CD1c-positive myeloid dendritic cell (primary cell): Measurements from ENCODE around the gene UACA.
"Not testable (repeated sequence)": the region's sequence is repeated elsewhere in the genome, so short reads cannot be mapped to it uniquely, and the experiment has no call there.

Source experiments
- DNase-seq: peaks from one replicate; pipeline ENCODE4 v3.0.0-alpha.2; 2016; ENCODE audit errors: extremely low spot score

Gene UACA

DNA sequence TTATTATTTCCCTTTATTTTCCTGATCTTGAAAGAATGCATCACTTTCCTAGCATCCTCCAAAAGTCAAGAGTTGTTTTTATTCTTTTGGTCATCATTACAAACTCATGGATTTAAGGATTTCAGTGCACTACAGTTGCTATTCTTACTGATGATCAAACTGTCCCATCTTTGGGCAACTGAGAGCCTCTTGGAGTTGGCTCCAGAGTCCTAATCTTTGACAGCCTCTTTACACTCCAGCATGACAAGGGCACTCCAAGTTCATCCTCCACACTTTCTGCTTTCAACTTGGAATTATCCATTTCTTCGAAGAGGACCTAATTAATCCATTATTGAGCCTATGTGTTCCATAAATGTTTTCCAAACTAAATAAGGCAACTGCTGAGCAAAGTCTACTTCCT, 5.7 kb downstream of the UACA start:
- no peak for DNase-seq

- no peak for DNase-seq
These were observed 8.5 kb downstream of the UACA start for GRCh38 chr15:70754862-70755261.

DNA sequence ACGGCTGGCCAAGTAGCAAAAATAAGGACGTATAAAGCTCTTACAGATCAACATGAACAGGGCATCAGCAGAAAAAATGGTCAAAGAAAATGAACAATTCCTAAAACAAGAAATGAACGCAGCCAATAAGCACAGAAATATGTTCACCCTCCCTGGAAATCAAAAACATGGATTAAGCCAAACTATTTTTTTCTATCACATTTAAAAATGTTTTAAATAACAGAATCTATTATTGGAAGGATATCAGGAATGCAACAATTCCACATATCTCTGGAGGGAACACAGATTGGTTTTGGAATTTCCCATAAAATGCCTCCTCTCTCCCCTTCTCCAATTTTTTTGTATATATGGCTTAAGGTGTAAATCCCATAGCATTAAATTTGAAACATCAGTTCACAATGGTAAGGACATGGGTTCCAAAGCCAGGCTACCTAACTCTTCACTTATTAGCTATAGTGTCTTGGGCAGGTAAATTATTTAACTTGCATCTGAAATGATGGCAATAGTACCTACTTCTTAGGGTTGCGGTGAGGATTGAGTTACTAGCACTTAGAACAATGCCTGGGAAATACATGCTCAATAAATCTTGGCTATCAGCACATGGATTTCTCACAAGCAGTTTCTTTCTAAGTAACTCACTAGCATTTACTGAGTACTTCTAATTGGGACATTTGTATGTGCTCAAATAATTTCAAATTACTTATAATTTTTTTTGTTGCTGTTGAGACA, 10.1 kb downstream of the UACA start:
- no peak for DNase-seq

DNA sequence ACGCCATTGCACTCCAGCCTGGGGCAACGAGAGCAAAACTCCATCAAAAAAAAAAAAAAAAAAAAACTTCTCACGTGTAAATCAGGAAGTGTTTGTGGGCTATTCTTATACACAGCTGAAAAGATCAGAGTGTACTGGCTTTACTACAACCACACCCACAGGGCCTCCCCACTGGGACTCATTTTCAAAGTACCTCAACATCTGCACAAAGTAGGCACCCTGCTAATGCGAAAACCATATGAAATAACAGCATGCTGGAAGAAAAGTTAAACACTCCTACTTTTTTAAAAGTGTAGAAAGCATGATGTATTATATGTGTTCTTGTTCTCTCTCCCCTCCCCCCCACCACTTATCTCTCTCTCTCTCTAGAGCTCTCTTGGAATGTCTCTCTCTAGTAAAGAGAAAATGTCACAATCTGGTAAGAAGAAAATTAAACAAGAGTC, 11.1 kb downstream of the UACA start:
- no peak for DNase-seq

DNA sequence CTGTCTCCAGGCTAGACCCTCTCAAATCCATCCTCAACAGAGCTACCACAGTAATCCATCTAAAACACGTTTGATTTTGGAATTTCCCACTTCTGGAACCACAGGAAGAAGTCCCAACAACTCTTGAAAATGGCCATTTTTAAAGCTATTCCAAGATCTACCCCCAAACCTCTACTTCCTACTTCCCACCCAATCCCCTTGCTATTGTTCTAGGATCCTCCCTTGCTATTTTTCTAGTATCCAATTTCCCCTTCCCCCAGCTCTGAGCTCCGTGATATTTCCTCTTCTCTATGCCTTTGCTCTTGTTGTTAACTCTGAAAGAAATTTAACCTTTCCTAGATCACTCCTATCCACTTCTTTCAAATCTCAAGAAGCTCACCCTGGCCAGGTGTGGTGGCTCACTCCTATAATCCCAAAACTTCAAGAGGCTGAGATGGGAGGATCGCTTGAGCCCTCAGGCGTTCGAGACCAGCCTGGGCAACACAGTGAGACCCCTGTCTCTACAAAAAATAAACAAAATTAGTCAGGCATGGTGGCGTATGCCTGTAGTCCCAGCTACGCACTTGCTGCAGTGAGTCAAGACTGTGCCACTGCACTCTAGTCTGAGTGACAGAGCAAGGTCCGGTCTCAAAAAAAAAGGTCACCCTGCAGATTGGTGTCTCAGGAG, 13.0 kb downstream of the UACA start:
- no peak for DNase-seq

- no peak for DNase-seq
These were observed 15.0 kb downstream of the UACA start for GRCh38 chr15:70748281-70748747.

DNA sequence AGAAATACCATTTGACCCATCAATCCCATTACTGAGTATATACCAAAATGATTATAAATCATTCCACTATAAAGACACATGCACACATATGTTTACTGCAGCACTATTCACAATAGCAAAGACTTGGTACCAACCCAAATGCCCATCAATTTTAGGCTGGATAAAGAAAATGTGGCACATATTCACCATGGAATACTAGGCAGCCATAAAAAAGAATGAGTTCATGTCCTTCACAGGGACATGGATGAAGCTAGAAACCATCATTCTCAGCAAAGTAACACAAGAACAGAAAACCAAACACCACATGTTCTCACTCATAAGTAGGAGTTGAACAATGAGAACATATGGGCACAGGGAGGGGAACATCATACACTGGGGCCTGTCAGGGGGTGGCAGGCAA, 16.8 kb downstream of the UACA start:
- DNase-seq: not testable (repeated sequence)

- DNase-seq: no peak
These were observed 20.4 kb downstream of the UACA start for GRCh38 chr15:70742928-70743327.

GRCh38 chr15:70741677-70742293, 21.6 kb downstream of the UACA start:
- peak; percentile 61 for DNase-seq

- DNase-seq: peak; percentile 45
These were observed 22.2 kb downstream of the UACA start for GRCh38 chr15:70741107-70741531.

DNA sequence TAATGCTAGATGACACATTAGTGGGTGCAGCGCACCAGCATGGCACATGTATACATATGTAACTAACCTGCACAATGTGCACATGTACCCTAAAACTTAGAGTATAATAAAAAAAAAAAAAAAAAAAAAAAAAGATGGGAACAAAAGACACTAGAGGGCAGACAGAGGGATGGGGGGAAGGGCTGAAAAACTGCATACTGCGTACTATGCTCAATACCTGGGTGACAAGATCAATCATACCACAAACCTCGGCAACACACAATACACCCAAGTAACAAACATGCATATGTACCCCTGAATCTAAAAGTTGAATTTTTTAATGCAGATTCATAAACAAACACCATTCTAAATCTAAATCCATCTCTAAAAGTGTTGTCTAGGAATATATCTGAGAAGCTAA, 28.3 kb downstream of the UACA start:
- not testable (repeated sequence) for DNase-seq

DNA sequence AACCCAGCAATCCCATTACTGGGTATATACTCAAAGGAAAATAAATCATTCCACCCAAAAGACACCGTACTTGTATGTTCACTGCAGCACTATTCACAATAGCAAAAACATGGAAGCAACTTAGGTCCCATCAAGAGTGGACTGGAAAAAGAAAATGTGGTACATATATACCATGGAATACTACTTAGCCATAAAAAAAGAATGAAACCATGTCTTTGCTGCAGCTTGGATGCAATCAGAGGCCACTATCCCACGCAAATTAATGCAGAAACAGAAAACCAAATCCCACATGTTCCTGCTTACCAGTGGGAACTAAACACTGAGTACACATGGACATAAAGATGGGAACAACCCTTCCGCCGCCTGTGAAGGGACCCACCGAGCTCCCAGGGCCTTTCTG, 34.2 kb downstream of the UACA start:
- DNase-seq: no peak

- no peak for DNase-seq
These were observed 36.6 kb downstream of the UACA start for GRCh38 chr15:70726753-70727152.

DNA sequence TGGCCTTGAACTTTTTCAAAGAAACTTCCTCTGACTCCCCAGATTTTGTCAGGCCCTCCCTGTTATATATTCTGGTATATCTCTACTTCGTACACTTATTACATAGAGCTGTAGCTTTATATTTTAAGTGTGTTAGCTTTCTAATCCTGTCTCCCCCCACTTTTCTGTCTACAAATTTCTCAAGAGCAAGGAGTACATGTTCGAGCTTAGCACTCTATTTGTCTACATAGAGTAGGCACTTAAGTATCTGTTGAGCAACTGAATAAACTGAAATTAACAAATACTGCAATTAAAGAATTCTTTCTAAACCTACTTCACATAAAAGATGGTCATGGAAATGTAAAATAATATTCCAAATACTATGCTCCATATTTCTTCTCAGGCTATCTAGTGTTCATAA, 39.4 kb downstream of the UACA start:
- no peak for DNase-seq

DNA sequence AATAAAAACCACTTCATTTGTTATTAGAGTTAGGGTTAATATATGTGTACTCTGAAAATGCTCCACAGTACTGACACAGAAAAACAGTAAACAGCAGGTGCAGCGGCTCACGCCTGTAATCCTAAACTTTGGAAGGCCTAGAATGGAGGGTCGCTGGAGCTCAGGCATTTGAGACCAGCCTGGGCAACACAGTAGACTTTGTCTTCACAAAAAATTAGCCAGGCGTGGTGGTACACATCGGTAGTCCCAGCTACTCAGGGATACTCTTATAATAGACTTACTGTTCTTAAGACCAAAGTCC, 40.3 kb downstream of the UACA start:
- DNase-seq: no peak

DNA sequence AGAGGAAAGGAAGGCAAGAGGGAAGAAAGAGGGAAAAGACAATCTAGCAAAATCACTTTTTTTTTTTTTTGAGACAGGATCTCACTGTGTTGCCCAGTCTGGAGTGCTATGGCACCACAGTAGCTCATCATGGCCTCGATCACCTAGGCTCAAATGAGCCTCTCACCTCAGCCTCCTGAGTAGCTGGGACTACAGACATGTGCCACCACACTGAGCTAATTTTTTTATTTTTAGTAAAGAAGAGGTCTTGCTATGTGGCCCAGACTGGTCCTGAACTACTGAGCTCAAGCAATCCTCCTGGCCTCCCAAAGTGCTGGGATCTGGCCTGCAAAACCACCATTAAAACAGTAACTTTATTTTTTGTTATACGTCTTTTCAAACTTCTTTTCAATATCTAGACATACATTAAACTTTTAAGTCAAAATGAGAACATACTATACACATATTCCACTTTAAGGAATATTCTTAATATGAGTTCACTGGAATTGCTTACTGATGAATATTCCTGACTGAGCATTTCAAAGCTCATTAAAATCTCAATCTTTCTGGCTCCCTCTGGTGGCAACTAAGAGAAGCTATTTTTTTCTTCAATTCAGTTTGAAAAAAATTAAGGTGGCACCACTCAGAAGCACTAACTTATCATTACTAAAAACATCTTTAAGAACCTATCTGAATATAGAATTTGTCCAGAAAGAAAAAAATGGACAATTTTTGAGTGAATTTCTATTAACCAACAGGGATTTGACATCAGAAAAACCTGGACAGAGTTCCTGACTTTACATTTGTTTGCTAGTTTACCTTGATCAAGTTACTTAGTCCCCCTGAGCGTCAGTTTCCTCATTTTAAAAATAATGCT, 40.9 kb downstream of the UACA start:
- peak; percentile 61 for DNase-seq

- no peak for DNase-seq
These were observed 42.9 kb downstream of the UACA start for GRCh38 chr15:70720228-70721016.

DNA sequence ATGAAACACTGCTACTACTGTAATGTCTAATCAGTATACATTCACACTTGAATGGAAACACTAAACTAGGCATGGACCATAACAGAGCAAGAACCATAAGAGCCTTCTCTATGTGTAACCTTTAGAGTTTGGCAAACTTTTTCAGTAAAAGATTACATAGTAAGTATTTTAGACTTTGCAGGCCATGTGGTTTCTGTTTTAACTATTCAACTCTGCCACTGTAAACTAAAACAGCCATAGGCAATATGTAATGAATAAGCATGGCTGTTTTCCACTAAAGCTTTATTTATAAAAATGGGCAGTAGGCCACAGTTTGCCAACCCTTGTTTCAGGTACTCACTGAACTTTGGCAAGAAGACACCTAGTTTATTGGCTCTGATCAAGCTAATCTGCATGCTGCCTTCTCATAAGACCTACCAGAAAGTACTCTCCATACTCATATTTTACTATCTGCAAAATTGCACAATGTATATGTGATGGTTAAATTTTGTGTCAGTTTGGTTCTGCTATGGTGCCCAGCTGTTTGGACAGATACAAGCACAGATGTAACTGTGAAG, 46.0 kb downstream of the UACA start:
- DNase-seq: no peak

DNA sequence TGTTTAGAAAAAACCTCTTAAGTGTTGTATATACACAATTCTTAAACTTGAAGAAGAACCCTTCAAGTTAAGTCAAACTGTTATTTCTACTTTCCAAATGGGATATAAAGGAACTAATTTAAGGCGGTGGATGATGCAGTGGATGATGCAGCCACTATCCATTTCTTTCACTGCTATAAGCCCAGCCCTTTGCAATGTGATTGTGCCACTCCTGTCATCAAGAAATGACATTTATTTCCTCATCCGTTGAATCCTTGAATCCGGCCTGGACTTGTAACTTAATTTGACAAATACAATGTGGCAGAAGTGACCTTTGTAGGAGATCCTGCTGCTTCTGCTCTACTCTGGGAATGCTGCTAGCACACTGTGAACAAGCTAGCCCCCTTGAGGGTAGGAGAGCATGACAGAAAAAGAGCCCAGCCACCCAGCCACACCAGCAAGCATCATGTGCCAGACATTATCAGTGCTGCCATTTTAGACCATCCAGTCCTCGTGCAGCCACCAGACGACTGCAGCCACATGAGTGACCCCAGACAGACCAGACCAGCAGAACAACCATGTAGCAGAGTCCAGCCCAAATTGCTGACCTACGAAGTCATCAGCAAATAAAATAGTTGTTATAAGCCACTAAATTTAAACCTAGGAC, 47.4 kb downstream of the UACA start:
- DNase-seq: no peak

DNA sequence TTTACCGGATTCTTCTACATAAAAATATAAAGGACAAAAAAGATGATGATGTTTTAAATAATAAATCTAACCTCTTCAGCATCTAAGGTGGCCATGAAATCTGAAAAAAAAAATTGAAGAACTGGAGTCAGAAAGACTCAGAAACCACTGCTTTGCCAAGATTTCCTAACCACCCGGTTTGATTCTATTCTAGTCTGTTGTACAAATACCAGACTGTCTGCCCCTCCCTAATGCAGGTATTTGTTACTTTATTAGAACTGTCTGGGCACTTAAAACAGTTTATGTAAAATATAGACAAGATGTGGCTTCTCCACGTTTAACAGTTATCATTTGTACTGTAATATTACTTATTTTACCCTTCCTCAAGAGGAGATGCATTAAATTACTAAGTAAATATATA, 48.8 kb downstream of the UACA start:
- DNase-seq: no peak

- no peak for DNase-seq
These were observed 49.3 kb downstream of the UACA start for GRCh38 chr15:70714015-70714414.
